Measurements from ENCODE around the gene PPP1R14B. TPM values are rescaled to one million over a fixed set of nuclear protein-coding genes. Genes with fewer than 3 reads are reported as not detected.
A peak's percentile ranks its signal among the peaks of the same experiment; 100 is the strongest.

PPP1R14B gene
- total and polyA plus RNA-seq, 2 of the 13 experiments (the other 11 are each of a cell fraction or from before 2014, with no cell fraction given): 110 to 148 TPM

DNA sequence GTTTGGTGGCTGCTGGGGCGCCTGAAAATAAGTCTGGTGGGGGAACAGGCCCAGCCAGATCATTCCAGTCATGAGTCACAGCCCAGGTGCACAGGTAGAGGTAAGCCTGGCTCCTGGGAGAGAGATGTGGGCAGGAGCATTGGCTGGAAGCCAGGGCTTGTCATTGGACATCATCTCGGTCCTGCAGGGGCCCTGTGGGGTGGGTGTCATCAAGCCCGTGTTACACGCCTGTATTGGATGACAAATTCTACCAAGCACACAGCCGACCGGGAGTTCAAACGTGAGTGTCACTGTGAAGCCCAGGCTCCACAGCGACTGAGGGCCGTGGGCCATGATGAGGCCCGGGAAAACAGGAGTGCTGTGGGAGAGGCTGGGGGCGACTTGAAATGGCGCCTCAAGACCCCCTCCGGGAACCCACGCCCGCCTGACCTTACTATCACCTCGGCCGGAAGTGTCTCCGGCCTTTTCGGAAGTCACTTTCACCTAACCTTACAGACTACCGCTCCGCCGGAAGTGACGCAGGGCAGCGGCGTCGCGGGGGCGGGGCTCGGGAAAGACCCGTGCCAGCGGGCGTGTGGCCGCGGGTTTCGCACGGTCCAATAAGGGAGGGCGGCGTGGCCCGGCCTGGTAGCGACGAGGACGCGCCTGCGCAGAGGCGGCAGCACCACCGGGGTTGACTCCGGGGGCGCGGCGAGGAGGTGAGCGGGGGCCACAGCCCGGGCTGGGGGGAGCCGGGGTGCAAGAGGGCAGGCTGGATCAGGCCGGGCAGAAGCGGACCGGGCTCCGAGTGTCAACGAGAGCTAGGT is 6.1 kb downstream of the PPP1R14B start, which contains the start of gene FKBP2 (continued):
- TF ChIP-seq, protein P1, sequence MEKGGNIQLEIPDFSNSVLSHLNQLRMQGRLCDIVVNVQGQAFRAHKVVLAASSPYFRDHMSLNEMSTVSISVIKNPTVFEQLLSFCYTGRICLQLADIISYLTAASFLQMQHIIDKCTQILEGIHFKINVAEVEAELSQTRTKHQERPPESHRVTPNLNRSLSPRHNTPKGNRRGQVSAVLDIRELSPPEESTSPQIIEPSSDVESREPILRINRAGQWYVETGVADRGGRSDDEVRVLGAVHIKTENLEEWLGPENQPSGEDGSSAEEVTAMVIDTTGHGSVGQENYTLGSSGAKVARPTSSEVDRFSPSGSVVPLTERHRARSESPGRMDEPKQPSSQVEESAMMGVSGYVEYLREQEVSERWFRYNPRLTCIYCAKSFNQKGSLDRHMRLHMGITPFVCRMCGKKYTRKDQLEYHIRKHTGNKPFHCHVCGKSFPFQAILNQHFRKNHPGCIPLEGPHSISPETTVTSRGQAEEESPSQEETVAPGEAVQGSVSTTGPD (CRISPR knock-in tag; IDR thresholded peaks at IDR 0.05): no peak
- TF ChIP-seq FLYWCH1 (CRISPR knock-in tag; IDR thresholded peaks at IDR 0.05) (no peak), RORA (CRISPR knock-in tag; IDR thresholded peaks at IDR 0.05) (no peak), RARG (CRISPR knock-in tag; IDR thresholded peaks at IDR 0.05; ENCODE audit: low read depth) (no peak; the same call in 1 of the 2 replicates), NPAS2 (CRISPR knock-in tag; IDR thresholded peaks at IDR 0.05; ENCODE audit: borderline replicate concordance) (no peak), ZMYM2 (CRISPR knock-in tag; IDR thresholded peaks at IDR 0.05) (0 out of 2 replicates have a peak, but pooled peaks have one; percentile 26), RFX3 (CRISPR knock-in tag; IDR thresholded peaks at IDR 0.05) (peak; percentile 20; the same call in 1 of the 2 replicates), CBX1 (IDR thresholded peaks at IDR 0.05; ENCODE audit: low read depth) (peak; percentile 49), ZNF891 (CRISPR knock-in tag; IDR thresholded peaks at IDR 0.05) (peak; percentile 69; the same call in 1 of the 2 replicates), ZBTB7A (CRISPR knock-in tag; IDR thresholded peaks at IDR 0.05) (peak; percentile 77), ATF1 (CRISPR knock-in tag; IDR thresholded peaks at IDR 0.05) (peak; percentile 86), MLLT10 (CRISPR knock-in tag; IDR thresholded peaks at IDR 0.05) (no peak), KLF13 (CRISPR knock-in tag; IDR thresholded peaks at IDR 0.05) (no peak), ZNF234 (CRISPR knock-in tag; conservative IDR thresholded peaks at IDR 0.05) (no peak; the same call in 1 of the 2 replicates), CBX5 (CRISPR knock-in tag; IDR thresholded peaks at IDR 0.05; ENCODE audit: borderline replicate concordance) (no peak)
- TF ChIP-seq, protein P2, sequence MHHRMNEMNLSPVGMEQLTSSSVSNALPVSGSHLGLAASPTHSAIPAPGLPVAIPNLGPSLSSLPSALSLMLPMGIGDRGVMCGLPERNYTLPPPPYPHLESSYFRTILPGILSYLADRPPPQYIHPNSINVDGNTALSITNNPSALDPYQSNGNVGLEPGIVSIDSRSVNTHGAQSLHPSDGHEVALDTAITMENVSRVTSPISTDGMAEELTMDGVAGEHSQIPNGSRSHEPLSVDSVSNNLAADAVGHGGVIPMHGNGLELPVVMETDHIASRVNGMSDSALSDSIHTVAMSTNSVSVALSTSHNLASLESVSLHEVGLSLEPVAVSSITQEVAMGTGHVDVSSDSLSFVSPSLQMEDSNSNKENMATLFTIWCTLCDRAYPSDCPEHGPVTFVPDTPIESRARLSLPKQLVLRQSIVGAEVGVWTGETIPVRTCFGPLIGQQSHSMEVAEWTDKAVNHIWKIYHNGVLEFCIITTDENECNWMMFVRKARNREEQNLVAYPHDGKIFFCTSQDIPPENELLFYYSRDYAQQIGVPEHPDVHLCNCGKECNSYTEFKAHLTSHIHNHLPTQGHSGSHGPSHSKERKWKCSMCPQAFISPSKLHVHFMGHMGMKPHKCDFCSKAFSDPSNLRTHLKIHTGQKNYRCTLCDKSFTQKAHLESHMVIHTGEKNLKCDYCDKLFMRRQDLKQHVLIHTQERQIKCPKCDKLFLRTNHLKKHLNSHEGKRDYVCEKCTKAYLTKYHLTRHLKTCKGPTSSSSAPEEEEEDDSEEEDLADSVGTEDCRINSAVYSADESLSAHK (CRISPR knock-in tag; IDR thresholded peaks at IDR 0.05; ENCODE audit: borderline replicate concordance): no peak
- TF ChIP-seq, protein P3, sequence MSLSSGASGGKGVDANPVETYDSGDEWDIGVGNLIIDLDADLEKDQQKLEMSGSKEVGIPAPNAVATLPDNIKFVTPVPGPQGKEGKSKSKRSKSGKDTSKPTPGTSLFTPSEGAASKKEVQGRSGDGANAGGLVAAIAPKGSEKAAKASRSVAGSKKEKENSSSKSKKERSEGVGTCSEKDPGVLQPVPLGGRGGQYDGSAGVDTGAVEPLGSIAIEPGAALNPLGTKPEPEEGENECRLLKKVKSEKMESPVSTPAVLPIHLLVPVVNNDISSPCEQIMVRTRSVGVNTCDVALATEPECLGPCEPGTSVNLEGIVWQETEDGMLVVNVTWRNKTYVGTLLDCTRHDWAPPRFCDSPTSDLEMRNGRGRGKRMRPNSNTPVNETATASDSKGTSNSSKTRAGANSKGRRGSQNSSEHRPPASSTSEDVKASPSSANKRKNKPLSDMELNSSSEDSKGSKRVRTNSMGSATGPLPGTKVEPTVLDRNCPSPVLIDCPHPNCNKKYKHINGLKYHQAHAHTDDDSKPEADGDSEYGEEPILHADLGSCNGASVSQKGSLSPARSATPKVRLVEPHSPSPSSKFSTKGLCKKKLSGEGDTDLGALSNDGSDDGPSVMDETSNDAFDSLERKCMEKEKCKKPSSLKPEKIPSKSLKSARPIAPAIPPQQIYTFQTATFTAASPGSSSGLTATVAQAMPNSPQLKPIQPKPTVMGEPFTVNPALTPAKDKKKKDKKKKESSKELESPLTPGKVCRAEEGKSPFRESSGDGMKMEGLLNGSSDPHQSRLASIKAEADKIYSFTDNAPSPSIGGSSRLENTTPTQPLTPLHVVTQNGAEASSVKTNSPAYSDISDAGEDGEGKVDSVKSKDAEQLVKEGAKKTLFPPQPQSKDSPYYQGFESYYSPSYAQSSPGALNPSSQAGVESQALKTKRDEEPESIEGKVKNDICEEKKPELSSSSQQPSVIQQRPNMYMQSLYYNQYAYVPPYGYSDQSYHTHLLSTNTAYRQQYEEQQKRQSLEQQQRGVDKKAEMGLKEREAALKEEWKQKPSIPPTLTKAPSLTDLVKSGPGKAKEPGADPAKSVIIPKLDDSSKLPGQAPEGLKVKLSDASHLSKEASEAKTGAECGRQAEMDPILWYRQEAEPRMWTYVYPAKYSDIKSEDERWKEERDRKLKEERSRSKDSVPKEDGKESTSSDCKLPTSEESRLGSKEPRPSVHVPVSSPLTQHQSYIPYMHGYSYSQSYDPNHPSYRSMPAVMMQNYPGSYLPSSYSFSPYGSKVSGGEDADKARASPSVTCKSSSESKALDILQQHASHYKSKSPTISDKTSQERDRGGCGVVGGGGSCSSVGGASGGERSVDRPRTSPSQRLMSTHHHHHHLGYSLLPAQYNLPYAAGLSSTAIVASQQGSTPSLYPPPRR (CRISPR knock-in tag; IDR thresholded peaks at IDR 0.05; ENCODE audit: borderline replicate concordance): peak; percentile 33; the same call in 1 of the 2 replicates
- TF ChIP-seq, protein P4, sequence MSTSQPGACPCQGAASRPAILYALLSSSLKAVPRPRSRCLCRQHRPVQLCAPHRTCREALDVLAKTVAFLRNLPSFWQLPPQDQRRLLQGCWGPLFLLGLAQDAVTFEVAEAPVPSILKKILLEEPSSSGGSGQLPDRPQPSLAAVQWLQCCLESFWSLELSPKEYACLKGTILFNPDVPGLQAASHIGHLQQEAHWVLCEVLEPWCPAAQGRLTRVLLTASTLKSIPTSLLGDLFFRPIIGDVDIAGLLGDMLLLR (CRISPR knock-in tag; IDR thresholded peaks at IDR 0.05): no peak
- TF ChIP-seq, protein P5, sequence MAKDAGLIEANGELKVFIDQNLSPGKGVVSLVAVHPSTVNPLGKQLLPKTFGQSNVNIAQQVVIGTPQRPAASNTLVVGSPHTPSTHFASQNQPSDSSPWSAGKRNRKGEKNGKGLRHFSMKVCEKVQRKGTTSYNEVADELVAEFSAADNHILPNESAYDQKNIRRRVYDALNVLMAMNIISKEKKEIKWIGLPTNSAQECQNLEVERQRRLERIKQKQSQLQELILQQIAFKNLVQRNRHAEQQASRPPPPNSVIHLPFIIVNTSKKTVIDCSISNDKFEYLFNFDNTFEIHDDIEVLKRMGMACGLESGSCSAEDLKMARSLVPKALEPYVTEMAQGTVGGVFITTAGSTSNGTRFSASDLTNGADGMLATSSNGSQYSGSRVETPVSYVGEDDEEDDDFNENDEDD (CRISPR knock-in tag; IDR thresholded peaks at IDR 0.05; ENCODE audit: borderline replicate concordance): peak; percentile 84

All from HepG2 (cell line).